Head of caudate nucleus (tissue), 42 donors: Measurements from ENCODE around the gene ULK4.
"Not testable (repeated sequence)": the region's sequence is repeated elsewhere in the genome, so short reads cannot be mapped to it uniquely, and the experiment has no call there.

Experiments
- DNase-seq, 42 donors: peaks; one replicate each; pipeline versions ENCODE4 v3.0.0 to v3.0.0-alpha.2; 2020 to 2021; ENCODE audit warnings: mixed read lengths in 7 of 42
- intact Hi-C: fragments of 100-400 bp; cut with DNase I; formaldehyde crosslinking; loops from one replicate; pipeline ENCODE4 v1.15.0; 2022

Gene ULK4

DNA sequence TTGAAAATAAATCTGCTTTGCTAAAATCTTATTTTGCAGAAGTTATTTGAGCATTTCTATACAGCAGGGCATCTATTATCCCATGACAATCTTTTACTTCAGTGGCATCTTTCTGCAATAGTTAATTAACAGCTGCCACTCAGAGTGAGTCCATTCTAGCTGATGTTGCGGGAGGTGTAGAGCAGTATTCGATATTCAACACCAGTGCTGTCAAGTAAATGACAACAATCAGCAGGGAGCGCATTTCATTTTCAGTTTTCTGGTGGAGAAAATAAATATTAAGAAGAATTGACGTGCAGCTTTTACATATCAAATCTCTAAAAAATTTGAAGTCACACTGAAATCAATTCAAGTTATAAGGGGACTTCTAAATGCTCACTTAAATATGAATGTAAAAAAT lies 476.4 kb downstream of the ULK4 start:
- DNase-seq, result no peak
- intact Hi-C loops, result no loop called here

DNA sequence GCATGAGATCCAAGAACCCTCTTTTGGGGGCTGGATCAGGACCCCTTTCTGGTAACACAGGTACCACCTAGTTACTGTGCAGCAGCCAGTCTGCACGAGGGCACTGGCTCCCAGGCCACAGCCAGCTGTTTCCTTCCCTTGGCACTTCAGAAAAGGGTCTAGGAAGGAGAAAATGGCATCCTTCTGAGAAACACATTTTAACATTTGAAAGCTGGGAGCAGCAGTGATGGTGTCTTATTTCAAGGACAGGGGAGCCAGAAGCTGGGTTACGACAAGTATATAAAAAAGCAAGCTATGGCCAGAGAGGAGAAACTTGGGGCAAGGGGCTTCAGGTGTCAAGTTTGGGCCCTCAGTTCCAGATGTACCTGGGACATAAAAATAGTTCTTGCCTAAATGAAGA lies 479.8 kb downstream of the ULK4 start:
- intact Hi-C loops, result no loop called here
- DNase-seq, result no peak

DNA sequence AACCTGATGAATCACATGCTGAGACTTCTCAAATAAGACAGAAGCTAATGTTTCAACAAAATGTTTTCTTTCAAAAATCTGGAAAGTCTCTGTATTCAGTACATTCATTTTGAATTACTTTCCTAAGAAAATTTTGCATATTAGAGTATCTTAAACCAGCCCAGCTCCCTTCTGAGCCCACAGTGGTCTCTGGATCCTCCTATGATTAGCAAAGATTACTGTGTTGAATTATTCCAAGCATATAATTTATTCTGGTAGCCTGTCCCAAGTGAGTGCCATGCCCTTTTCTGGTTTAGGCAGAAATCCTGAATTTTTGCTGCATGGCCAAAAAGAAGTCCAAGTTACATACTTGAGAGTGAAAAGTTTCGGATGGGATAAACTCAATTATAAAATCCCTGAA lies 483.6 kb downstream of the ULK4 start:
- no peak for DNase-seq
- intact Hi-C loops, result no loop called here

DNA sequence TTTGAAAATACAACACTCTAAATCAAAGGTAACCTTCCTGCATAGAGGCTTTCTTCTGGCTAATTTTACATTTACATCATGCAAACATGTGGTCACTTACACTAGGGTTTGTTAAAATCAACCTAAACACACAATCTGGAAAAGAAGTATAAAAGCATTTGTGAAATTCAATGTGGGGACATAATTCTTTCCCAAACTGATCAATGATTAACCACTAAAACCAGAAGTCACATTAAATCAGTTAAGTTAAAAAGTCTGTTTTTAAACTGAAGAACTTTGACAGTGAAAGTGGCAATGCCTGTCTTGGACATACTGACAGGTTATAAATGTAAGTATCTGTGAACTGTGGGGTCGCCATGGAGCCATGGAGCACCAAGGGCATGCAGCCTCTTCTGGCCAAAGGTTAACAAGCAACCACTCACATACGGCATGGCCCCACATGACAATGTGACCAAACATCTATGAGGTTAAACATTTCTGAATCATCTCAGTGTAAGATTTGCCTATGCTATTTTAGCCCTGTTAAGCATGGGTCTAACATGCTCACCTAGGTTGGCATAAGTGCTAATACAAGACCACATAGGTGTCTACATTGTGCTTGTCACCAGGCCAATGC lies 484.4 kb downstream of the ULK4 start:
- DNase-seq, result no peak
- intact Hi-C loops, result no loop called here

DNA sequence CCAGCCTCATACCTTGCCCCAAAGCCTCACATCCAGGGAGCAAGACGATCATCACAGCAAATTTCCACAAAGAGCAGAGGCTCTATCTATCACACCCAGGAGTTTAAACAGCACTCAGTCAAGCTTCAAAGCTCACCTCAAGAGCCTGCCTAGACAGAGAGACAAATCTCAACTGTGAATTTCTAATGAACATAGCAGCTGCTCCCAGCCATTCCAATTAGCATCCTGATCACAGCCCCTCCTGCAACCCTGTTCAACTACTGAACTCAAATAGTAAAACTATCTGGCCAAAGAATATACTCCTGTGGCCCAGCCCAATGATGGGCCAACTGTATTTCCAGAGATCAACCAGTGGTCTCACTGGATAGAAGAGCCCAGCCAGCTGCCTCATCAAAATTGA lies 492.8 kb downstream of the ULK4 start:
- intact Hi-C loops, result no loop called here
- no peak for DNase-seq

DNA sequence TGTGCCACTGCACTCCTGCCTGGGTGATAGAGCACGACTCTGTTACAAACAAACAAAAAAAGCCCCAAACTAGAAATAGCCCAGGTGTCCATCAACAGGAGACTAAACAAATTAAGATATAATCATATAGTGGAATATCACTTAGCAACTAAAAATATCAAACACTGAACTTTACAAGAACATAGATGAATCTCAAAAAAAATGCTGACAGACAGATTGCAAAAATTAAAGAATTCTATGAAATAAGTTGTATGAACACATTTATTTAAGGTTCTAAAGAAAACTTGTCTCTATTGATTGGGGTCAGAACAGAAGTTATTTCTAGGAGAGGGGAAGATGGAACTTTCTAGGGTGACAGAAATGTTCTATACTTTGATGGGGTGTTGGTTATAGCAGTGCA lies 494.4 kb downstream of the ULK4 start:
- DNase-seq, result no peak
- intact Hi-C loops, result no loop called here

DNA sequence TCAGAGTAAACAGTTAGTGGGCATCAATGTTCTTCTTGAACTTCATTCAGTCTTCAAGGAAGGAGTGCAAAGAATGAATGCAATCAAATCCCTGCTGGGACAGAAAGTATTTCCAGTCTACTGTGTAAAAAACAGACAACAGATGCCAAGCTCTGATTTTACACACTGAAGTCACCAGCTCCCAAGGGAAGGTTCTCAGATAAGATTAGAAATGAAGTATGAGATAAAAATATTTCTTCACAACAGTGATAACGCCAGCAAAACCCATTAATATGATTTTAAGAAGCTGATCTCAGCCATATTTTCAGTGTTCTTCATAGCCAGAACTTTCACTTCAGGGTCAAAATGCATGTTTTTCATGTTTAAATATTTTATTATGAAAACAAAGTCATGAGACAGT lies 497.0 kb downstream of the ULK4 start:
- intact Hi-C loops, result no loop called here

DNA sequence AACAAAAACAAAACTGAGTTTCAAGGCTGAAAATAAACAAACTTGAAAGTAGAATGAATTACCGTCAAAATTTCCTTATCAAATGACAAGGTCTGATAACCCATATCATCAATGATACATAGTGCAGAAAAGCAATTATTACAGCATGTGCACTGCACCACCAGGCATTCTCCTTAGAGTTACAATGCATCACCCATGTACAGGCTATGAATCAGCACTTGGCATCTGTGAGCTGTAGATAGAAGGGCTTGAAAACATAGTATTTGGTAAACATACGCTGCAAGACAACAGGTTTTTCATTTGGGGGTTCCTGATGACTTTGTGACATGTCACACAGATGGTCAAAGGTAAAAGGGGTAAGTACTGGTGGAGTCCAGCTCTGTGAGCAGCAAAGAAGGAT lies 497.5 kb downstream of the ULK4 start:
- intact Hi-C loops, result no loop called here

More for the DNA sequence above, 497.0 kb downstream of the ULK4 start:
- no peak for DNase-seq

DNA sequence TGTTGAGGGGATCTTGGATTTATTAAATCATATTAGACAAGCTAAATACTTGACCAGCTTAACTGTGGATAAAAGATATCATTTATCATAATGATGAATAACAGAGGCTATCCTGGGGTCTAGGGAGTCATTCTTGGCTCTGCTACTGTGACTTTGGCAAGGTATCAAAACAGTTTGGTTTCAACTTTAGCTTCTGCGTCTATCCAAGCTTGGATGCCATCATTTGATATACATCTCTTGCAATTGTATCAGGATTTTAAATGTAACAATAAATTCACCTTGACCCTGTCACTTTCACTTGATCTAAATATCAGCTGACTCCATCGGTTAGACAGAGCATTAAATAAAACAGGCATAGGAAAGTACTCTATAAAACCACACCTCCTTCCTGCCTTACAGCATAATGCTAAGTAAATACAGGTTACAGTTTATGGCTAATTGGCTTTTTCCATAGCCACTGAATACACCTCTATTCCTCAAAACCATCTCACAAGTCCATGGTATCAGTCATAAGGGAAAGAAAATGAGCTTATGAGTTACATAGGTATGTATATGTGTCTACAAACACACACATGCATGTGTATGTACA lies 499.7 kb downstream of the ULK4 start:
- DNase-seq, result no peak
- intact Hi-C loops, result no loop called here

More for the DNA sequence above, 497.5 kb downstream of the ULK4 start:
- no peak for DNase-seq

DNA sequence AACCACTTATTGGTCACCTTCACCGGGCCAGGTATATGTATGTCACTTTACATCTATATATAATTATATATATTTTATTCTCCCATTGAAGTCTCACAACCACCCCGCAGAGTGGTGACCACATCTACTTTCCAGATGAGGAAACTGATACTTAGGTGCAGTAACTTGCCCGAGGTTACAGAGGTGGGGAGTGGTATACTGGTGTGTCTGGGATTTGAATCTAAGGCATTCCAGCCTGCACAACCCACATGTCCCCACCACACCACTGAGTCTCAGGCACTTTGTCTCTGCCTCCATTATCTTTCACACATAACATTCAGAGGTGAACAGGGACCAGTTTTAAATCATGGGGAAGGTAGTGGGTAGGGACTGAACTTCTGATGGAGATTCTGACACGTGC lies 501.2 kb downstream of the ULK4 start:
- DNase-seq, result no peak
- intact Hi-C loops, result no loop called here

DNA sequence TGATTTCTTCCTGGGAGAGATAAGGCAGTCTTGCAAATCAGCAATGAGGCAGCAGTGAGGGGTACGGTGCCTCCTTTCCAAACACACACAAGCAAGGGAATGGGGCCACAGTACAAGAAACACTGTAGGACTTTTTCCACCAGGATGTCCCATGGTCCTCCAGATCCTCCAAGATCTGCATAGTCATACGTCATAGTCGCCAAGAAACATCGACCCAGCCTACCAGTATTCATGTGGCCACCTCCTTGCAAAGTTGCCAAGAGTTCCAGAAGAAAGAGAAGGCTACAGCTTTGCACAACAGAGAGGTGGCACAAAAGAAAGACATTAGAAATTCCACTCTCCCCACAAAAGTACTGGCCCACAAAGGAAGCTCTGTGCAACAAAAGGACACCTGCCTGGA lies 504.7 kb downstream of the ULK4 start:
- DNase-seq, result no peak
- intact Hi-C loops, result no loop called here

DNA sequence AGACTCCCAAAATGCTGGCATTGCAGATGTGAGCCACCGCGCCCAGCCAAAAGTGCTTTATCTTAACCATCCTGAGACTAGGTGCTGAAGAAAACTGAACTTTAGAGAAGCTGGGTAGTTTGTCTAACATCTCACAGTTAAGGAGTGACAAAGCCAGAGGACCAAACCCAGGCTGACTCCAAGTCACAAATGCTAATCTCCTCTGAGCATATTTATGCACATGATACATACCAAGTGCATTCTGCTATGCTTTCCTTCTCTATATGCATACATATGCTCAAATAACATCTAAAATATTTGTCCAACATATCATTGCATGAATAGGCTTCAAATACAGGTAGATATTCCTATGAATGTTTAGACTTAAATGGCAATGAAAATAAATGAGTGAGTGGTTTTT lies 505.7 kb downstream of the ULK4 start:
- intact Hi-C loops, result no loop called here
- DNase-seq, result no peak

DNA sequence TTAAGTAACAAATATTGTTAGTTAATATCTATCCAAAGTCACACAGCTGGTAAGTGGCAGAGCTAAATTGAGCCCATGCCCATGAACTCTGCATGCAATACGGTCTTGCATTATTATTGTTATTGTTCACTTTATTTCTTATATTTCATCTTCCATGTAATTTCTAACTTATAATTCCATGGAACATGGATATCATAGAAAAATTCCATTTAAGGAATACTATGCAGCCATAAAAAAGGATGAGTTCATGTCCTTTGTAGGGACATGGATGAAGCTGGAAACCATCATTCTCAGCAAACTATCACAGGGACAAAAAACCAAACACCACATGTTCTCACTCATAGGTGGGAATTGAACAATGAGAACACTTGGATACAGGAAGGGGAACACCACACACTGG lies 508.3 kb downstream of the ULK4 start:
- intact Hi-C loops, DNase-seq: not testable (repeated sequence)

DNA sequence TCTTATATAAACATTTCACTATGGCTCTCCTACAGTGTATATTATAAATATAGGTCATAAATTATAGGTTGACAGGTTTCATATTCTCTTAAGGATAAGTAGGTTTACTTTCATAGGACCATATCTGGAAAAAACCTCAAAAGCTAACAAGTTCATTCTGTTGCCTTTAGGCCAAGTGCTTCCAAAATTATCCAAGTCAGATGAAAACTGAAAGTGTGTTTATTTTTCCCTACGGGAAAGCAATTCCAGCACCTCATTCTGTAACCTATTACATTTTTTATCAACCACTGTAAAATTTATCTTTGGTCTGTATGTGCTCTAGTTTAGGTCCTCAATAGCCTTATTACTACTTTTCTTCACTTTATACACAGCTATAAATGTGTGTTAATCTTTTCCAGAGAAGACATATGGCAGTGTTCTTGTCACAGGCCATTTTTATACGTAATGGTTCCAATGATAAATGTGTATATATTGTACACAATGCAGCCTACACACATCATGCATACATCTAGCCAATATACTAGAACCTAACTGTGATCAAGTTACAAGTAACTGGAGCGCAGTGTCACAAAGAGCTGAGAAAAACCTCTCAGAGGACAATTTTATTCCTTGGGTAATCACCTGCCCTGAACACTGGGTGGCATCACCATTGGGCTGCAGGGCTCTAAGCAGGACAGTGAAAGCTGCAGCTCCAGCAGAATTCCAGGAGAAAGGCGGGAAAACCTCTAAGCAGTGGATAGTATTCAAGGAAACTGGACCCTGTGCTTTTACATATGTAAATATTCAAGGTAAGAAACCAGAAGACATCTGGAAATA lies 511.3 kb downstream of the ULK4 start:
- intact Hi-C loops, result no loop called here
- no peak for DNase-seq

DNA sequence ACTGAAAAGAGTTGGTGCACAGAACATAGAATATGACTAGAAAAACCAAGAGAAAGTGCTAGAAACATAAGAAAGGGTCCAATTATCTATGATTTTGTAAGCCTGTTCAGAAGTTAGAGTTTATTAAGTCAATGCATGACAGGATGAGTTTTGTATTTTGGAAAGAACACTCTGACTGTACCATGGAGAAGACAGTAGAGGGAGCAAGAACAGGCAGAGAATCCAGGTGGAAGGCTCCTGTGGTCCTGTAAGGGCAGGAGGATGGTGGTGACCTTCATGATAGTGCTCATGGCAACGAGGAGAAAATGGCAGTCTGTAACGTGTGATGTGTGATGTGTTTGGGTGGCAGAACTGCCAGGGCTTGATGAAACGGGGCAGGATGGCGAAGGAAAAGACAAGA lies 513.5 kb downstream of the ULK4 start:
- DNase-seq, result no peak
- intact Hi-C loops, result no loop called here

DNA sequence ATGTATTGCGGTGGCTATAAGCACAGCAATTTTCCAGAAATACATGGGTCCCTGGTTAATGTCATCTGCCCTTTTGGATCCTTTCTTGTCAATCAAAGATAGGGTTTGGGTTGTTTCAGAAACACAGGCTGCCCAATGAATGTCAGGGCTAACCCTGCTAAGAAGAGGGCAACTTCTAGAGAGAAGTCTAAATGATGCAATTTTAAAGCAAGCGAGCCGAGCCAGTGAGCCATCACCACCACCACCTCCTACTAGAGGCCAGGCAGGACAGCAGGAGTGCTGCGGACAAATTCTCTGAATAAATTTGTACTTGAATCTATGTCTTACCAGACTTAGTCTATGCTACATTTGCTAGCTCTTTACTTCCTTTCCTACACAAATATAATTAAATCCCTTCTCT lies 514.2 kb downstream of the ULK4 start:
- DNase-seq, result no peak
- intact Hi-C loops, result no loop called here

DNA sequence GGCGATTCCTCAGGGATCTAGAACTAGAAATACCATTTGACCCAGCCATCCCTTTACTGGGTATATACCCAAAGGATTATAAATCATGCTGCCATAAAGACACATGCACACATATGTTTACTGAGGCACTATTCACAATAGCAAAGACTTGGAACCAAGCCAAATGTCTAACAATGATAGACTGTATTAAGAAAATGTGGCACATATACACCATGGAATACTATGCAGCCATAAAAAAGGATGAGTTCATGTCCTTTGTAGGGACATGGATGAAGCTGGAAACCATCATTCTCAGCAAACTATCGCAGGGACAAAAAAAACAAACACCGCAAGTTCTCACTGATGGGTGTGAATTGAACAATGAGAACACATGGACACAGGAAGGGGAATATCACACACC lies 515.6 kb downstream of the ULK4 start:
- intact Hi-C loops, DNase-seq: not testable (repeated sequence)

DNA sequence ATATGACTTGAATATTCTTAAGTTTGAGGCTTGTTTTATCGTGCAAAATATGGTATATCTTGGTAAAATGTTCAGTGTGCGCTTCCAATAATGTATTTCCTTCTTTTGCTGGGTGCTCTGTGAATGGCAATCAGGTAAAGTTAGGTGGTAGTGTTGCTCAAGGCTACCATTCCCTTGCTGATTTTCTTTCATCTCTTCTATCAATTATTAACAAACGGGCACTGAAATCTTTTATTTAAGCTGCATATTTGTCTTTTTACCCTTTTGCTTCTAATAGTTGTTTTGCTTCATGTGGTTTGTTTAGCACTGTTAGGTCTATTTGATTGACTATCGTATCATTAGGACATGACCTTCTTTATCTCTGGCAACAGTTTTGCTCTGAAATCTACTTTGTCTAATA lies 520.3 kb downstream of the ULK4 start:
- DNase-seq, result no peak
- intact Hi-C loops, result no loop called here

DNA sequence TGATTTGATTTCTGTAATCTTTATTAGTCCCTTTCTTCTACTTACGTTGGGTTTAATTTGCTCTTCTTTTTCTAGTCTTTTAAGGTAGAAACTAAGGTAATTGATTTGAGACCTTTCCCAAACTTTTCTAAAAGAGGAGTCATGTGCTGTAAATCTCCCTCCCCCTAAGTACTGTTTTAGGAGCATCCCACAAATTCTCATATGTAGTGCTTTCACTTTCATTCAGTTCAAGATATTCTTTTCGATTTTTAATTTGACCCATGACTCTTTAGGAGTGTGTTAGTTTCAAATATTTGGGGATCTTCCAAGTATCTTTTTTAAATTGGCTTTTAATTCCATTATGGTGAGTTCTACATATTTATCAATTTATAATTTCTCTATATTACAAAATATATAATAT lies 520.8 kb downstream of the ULK4 start:
- DNase-seq, result no peak
- intact Hi-C loops, result no loop called here

DNA sequence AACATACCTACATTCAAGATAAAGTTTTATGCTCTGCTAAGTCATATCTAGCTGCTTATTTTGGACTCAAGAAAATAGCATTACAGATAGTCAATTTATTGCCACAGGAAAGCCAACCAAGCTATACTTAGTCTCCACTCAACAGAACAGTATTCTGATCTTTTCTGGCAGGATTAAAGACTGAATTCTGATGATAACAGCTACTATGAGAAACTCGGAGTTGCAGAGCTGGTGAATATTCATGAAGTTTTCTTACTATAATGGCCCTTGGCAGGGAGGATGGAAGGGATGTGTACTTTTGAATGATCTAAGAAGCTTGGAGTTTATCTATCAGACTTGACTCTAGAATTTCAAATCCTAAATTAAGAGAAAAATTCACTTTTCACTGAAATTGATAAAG lies 524.9 kb downstream of the ULK4 start:
- no peak for DNase-seq
- intact Hi-C loops, result no loop called here

DNA sequence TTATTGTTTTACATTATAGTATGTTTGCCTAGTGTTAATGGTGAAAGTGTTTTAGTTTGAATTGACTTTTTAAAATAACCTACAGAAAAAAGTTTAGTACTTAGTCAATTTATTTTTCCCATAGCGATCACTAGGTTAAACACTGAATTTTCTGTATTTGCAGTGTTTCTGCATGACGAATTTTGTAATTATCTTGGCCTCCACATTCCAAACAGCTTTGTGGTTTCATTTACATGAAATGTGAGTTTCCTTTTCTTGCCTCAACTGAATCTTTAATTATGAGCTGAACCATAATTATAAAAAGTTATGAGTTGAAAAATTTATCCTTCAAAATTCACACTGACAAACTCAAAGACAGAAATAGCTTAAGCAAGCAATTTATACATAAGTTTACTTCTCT lies 527.1 kb downstream of the ULK4 start:
- DNase-seq, result no peak
- intact Hi-C loops, result no loop called here
